Duodenal mucosa (tissue), 2 donors: ENCODE results near the gene HSBP1L1.

Source experiments
- H3K27ac ChIP-seq: one replicate; pipeline ENCODE4 v1.7.0; 2013; ENCODE audit warnings: low read depth, low read length
- H3K27me3 ChIP-seq, 2 donors: one replicate each; pipeline ENCODE4 v1.7.0; 2013; ENCODE audit warnings: low read length in 2 of 2, control low read depth in 1 of 2; ENCODE audit not compliant: insufficient read depth in 2 of 2, control insufficient read depth in 1 of 2
- H3K36me3 ChIP-seq, 2 donors: one replicate each; pipeline ENCODE4 v1.7.0; 2013; ENCODE audit warnings: low read length in 2 of 2, control low read depth in 1 of 2; ENCODE audit not compliant: insufficient read depth in 2 of 2, control insufficient read depth in 1 of 2
- H3K4me1 ChIP-seq, 2 donors: one replicate each; pipeline ENCODE4 v1.7.0; 2013; ENCODE audit warnings: low read length in 2 of 2, control low read depth in 1 of 2; ENCODE audit not compliant: insufficient read depth in 2 of 2, control insufficient read depth in 1 of 2
- H3K4me3 ChIP-seq, 2 donors: one replicate each; pipeline ENCODE4 v1.7.0; 2013; ENCODE audit warnings: low read length in 2 of 2, low read depth in 1 of 2
- H3K9ac ChIP-seq, 2 donors: one replicate each; pipeline ENCODE4 v1.7.0; 2013; ENCODE audit warnings: low read length in 2 of 2, low read depth in 1 of 2
- H3K9me3 ChIP-seq, 2 donors: one replicate each; pipeline ENCODE4 v1.7.0; 2013; ENCODE audit warnings: low read length in 2 of 2, control low read depth in 1 of 2; ENCODE audit not compliant: control insufficient read depth in 1 of 2

Gene HSBP1L1

DNA sequence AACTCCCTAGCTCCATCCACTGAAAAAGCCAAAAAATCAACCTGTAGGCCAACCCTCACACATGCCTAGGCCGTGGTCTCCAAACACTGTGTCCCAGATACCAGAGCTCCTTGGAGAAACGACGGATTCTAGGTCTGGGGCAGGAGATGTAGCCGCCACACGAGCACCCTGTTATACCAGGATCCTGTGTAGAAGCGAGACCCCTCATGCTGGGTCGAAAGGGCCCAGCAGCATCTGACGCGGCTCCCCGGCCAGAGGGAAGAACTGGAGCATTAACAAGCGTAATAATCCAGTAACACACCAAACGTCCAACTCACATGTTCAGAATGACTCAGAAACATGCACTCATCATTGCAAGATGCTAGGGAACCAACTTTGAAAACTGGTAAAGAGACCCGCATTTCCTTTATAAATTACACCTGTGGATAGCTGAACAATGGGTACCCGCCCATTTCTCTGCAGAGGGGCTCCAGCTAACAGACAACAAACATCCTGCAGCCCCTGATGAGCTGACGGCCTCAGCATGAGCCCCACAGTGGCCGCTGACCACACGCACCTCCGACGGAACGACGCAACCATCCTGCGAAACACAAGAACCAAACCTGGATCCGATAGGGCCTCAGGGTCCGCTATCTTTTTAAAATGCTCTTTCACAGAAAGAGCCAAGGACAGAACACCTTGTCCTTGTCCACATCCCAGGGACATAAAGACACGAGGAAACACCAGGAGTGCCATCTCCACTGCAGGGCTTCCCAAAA lies 27.2 kb upstream of the HSBP1L1 start:
- Histone ChIP-seq H3K4me1 (peaks cover 8 to 18% of the 10 kb centered on the region in 2 donors), H3K27ac (no peak overlapping the region), H3K9me3 (peaks cover 8 to 9% of the 10 kb centered on the region in 2 donors), H3K27me3 (no peaks in the 10 kb centered on the region), H3K36me3 (peaks cover 5 to 49% of the 10 kb centered on the region in 2 donors), H3K9ac (no peak overlapping the region), H3K4me3 (no peak overlapping the region)

- Histone ChIP-seq H3K9ac (no peak overlapping the region), H3K27ac (no peak overlapping the region), H3K9me3 (peaks cover 2 to 3% of the 10 kb centered on the region in 2 donors), H3K4me1 (peaks cover 15 to 27% of the 10 kb centered on the region in 2 donors), H3K4me3 (no peak overlapping the region), H3K36me3 (peaks cover 5 to 55% of the 10 kb centered on the region in 2 donors), H3K27me3 (no peaks in the 10 kb centered on the region)
These were observed 26.2 kb upstream of the HSBP1L1 start for GRCh38 chr18:79938196-79938595.

- peaks cover 5 to 51% of the 10 kb centered on the region in 2 donors for H3K36me3 ChIP-seq
- no peaks in the 10 kb centered on the region for H3K9me3 ChIP-seq
- peaks cover 22 to 33% of the 10 kb centered on the region in 2 donors for H3K4me1 ChIP-seq
- no peak overlapping the region for H3K4me3 ChIP-seq
- no peak overlapping the region for H3K9ac ChIP-seq
- no peak overlapping the region for H3K27ac ChIP-seq
- no peaks in the 10 kb centered on the region for H3K27me3 ChIP-seq
These were observed 25.3 kb upstream of the HSBP1L1 start for GRCh38 chr18:79939096-79939495.

GRCh38 chr18:79940126-79940813 lies 24.2 kb upstream of the HSBP1L1 start:
- Histone ChIP-seq H3K4me3 (no peak overlapping the region), H3K9me3 (no peaks in the 10 kb centered on the region), H3K27ac (no peak overlapping the region), H3K27me3 (no peaks in the 10 kb centered on the region), H3K9ac (no peak overlapping the region), H3K4me1 (peaks cover 26% of the 10 kb centered on the region in 2 donors), H3K36me3 (peaks cover 2 to 49% of the 10 kb centered on the region in 2 donors)

DNA sequence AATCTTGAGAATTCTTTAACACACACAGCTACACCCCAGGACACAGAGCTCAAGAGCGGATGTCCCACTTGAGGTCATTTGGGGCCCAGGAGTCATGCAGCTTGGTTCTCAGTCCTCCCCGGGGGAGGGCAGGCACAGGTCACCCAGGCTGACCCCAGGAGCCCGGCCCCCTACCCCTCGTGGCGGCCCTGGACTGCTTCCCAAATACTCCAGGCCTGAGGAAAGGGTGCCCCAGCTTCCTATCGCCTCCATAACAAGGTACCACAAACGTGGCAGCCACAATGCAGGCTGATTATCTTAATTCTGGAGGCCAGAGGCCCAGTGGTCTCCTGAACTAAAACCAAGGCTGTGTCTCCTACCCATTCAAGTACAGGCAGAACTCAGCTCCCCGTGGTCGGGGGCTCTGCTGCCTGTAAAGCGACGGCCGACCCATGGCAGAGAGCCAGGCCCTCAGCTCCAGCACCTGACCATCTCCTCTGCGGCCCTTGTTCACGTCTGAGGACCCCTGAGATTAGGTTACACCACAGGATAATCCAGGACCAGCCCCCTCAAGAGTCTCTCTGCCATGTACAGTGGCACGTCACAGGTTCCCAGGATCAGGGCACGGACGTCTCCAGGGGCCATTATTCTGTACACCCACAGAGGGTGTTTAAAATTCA lies 23.5 kb upstream of the HSBP1L1 start:
- H3K4me3 ChIP-seq, result no peak overlapping the region
- no peaks in the 10 kb centered on the region for H3K27me3 ChIP-seq
- H3K9me3 ChIP-seq, result no peaks in the 10 kb centered on the region
- no peak overlapping the region for H3K9ac ChIP-seq
- peaks cover 24 to 26% of the 10 kb centered on the region in 2 donors for H3K4me1 ChIP-seq
- H3K36me3 ChIP-seq, result peaks cover 0 to 43% of the 10 kb centered on the region in 2 donors
- no peak overlapping the region for H3K27ac ChIP-seq

- H3K9me3 ChIP-seq, result no peaks in the 10 kb centered on the region
- no peak overlapping the region for H3K4me3 ChIP-seq
- H3K36me3 ChIP-seq, result peaks cover 0 to 41% of the 10 kb centered on the region in 2 donors
- no peak overlapping the region for H3K9ac ChIP-seq
- no peaks in the 10 kb centered on the region for H3K27me3 ChIP-seq
- H3K27ac ChIP-seq, result no peak overlapping the region
- H3K4me1 ChIP-seq, result peaks cover 24 to 26% of the 10 kb centered on the region in 2 donors
These were observed 22.8 kb upstream of the HSBP1L1 start for GRCh38 chr18:79941473-79942119.

- Histone ChIP-seq H3K36me3 (peaks cover 0 to 36% of the 10 kb centered on the region in 2 donors), H3K4me1 (peaks cover 24 to 26% of the 10 kb centered on the region in 2 donors), H3K27ac (no peak overlapping the region)
These were observed 22.2 kb upstream of the HSBP1L1 start for GRCh38 chr18:79942211-79942610.

DNA sequence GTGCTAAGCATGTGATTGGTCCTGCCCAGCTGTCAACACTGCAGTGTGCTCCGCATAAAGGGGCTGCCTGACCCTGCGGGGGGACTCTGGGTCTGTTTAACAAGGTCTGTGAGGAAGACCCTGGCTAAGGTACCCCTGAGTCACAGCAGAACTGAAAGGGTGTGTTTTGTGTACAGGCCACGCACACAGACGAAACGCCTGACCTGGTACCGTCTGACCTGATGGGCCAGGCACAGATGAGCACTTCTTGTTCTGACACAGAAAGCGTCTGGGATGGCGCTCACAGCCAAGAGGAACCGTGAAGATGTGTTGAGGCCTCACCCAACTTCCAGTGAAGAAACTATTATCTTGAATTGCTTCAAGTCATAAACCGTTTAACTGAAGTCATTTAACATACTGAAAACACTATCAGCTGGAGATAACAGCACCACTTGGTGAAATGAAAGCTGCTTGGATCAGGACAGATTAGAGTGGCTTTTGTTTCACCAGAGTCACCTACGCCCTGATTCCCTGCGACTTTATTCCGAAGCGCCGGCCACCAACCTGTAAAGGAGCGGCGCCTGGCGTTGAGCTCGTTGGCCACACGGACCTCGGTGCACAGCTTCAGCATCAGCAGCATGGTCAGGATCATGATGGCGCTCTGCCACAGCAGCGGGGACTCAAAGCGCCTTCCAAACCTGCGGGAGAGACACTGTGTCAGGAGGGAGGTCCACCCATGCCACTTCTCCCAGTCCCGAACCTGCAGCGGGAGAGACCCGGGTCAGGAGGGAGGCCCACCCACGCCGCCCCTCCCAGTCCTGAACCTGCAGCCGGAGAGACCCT lies 21.4 kb upstream of the HSBP1L1 start:
- Histone ChIP-seq H3K4me3 (peak overlapping the region in 1 of 2 donors; percentile 43), H3K36me3 (peaks cover 0 to 30% of the 10 kb centered on the region in 2 donors), H3K9ac (no peak overlapping the region), H3K27me3 (no peaks in the 10 kb centered on the region), H3K9me3 (no peaks in the 10 kb centered on the region), H3K27ac (no peak overlapping the region), H3K4me1 (peaks cover 24 to 26% of the 10 kb centered on the region in 2 donors)

More at GRCh38 chr18:79942211-79942610, 22.2 kb upstream of the HSBP1L1 start:
- Histone ChIP-seq H3K9me3 (no peaks in the 10 kb centered on the region), H3K9ac (no peak overlapping the region), H3K27me3 (no peaks in the 10 kb centered on the region), H3K4me3 (no peak overlapping the region)

GRCh38 chr18:79943608-79944125 lies 20.8 kb upstream of the HSBP1L1 start:
- peaks cover 24 to 28% of the 10 kb centered on the region in 2 donors for H3K4me1 ChIP-seq

More at GRCh38 chr18:79943608-79944125, 20.8 kb upstream of the HSBP1L1 start:
- Histone ChIP-seq H3K9me3 (no peaks in the 10 kb centered on the region), H3K9ac (no peak overlapping the region), H3K27ac (no peak overlapping the region), H3K4me3 (no peak overlapping the region), H3K27me3 (no peaks in the 10 kb centered on the region), H3K36me3 (peaks cover 0 to 27% of the 10 kb centered on the region in 2 donors)
